ENCODE results near the gene DNAJA3.

DNAJA3 gene

GRCh38 chr16:4474192-4474961 lies 48.7 kb downstream of the DNAJA3 start, which contains the start of gene NMRAL1:
Gene NMRAL1 (minus strand): TSS chr16:4474625. CDS start chr16:4474132, 493 bp downstream.
- H3K27me3 ChIP-seq (replicated peaks; ENCODE audit: insufficient read depth, low read length): no peaks in the 10 kb centered on the region
- peak; percentile 69 for DNase-seq
- peaks cover 28% of the 10 kb centered on the region for H3K79me2 ChIP-seq (ENCODE audit: low read length)
- no peaks in the 10 kb centered on the region for H3K9me3 ChIP-seq (replicated peaks; ENCODE audit: insufficient read depth, low read length)
- no peaks in the 10 kb centered on the region for H3K36me3 ChIP-seq (replicated peaks; ENCODE audit: insufficient read depth, low read length)
- peaks cover 8% of the 10 kb centered on the region for H3F3A ChIP-seq (ENCODE audit: insufficient read depth, low read length)
- H3K9ac ChIP-seq (ENCODE audit: low read length): peak within 1 kb of the TSS; percentile 40; the same call in 1 of the 2 replicates
- peak within 1 kb of the TSS; percentile 74 for H2AFZ ChIP-seq (ENCODE audit: low read length)
- H4K20me1 ChIP-seq (ENCODE audit: insufficient read depth, low read length): no peaks in the 10 kb centered on the region
- H3K9me2 ChIP-seq (replicated peaks; ENCODE audit: insufficient read depth, low read length): no peaks in the 10 kb centered on the region
- H3K4me3 ChIP-seq (ENCODE audit: low read length): peak within 1 kb of the TSS; percentile 48
- peaks cover 4% of the 10 kb centered on the region; the same call in 1 of the 2 replicates for H3K4me1 ChIP-seq (ENCODE audit: low read length)
- H3K4me2 ChIP-seq (ENCODE audit: low read depth, low read length): peak within 1 kb of the TSS; percentile 57
- TF ChIP-seq, protein P1, sequence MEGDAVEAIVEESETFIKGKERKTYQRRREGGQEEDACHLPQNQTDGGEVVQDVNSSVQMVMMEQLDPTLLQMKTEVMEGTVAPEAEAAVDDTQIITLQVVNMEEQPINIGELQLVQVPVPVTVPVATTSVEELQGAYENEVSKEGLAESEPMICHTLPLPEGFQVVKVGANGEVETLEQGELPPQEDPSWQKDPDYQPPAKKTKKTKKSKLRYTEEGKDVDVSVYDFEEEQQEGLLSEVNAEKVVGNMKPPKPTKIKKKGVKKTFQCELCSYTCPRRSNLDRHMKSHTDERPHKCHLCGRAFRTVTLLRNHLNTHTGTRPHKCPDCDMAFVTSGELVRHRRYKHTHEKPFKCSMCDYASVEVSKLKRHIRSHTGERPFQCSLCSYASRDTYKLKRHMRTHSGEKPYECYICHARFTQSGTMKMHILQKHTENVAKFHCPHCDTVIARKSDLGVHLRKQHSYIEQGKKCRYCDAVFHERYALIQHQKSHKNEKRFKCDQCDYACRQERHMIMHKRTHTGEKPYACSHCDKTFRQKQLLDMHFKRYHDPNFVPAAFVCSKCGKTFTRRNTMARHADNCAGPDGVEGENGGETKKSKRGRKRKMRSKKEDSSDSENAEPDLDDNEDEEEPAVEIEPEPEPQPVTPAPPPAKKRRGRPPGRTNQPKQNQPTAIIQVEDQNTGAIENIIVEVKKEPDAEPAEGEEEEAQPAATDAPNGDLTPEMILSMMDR (IDR thresholded peaks at IDR 0.05; ENCODE audit: low read length): no peak
- H3K27ac ChIP-seq (ENCODE audit: low read length): no peak within 1 kb of the TSS

DNA sequence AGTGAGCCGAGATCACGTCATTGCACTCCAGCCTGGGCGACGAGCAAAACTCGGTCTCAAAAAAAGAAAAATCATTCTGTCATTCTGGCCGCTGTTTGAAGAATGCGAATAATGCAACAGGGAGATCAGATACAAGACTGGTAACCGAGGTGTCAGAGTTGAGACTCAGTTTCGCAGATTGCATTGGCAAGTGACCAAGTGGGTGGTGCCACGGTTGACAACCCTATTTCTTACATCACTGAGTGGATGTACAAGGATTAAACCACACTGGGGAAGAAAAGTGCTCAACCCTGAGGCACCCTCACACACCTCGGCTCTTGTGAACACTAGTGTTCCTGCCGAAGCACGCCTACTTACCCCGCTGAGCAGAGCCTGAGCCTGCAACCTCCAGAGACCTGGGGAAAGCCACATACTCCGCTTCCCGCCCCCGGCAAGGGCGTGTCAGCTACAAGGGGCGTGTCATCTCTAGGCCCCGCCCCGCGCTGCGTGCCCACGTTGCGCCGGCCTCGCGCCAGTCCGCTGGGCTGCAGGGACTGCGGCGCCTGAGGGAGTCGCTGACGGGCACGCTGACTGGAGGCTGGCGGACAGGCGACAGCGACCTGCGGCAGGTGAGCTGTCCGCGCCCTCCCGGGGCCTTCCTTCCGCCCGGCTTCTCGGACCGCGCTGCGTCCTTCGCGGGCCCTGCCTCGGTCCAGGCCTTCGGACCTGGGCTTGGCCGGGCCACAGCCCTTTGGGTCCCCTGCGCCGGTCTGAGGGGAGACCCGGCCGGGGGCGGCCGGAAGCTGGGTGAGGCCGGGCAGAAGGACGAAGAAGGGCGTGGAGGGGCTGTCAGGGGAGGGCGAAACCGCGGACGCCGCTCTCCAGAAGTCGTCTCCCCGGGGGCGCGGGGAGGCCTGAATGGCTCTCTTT lies 50.5 kb downstream of the DNAJA3 start, which contains the start of gene HMOX2:
Gene HMOX2, plus strand, starts transcription at position 519 of the 909 bp plus-strand sequence. CDS start 29,127 bp downstream, outside the sequence.
- peak within 1 kb of the TSS; percentile 74 for H3K9ac ChIP-seq (ENCODE audit: low read length)
- H3K79me2 ChIP-seq (ENCODE audit: low read length): peaks cover 38% of the 10 kb centered on the region
- H2AFZ ChIP-seq (ENCODE audit: low read length): peak within 1 kb of the TSS; percentile 59
- peak; percentile 95 for DNase-seq
- H3K9me3 ChIP-seq (replicated peaks; ENCODE audit: insufficient read depth, low read length): no peaks in the 10 kb centered on the region
- no peaks in the 10 kb centered on the region for H3K36me3 ChIP-seq (replicated peaks; ENCODE audit: insufficient read depth, low read length)
- TF ChIP-seq, protein P1 (IDR thresholded peaks at IDR 0.05; ENCODE audit: low read length): peak; percentile 54
- no peak for TF ChIP-seq EZH2phosphoT487 (IDR thresholded peaks at IDR 0.05; ENCODE audit: low read length)
- H3K4me2 ChIP-seq (ENCODE audit: low read depth, low read length): peak within 1 kb of the TSS; percentile 72
- H3K27ac ChIP-seq (ENCODE audit: low read length): peak within 1 kb of the TSS; percentile 35; the same call in 1 of the 2 replicates
- H3F3A ChIP-seq (ENCODE audit: insufficient read depth, low read length): peaks cover 8% of the 10 kb centered on the region
- H3K9me2 ChIP-seq (replicated peaks; ENCODE audit: insufficient read depth, low read length): no peaks in the 10 kb centered on the region
- no peaks in the 10 kb centered on the region for H3K27me3 ChIP-seq (replicated peaks; ENCODE audit: insufficient read depth, low read length)
- H3K4me3 ChIP-seq (ENCODE audit: low read length): peak within 1 kb of the TSS; percentile 86
- H4K20me1 ChIP-seq (ENCODE audit: insufficient read depth, low read length): no peaks in the 10 kb centered on the region
- peaks cover 4% of the 10 kb centered on the region; the same call in 1 of the 2 replicates for H3K4me1 ChIP-seq (ENCODE audit: low read length)

GRCh38 chr16:4477966-4478365 lies 52.3 kb downstream of the DNAJA3 start:
- no peak overlapping the region for H3K4me3 ChIP-seq (ENCODE audit: low read length)

More at GRCh38 chr16:4477966-4478365, 52.3 kb downstream of the DNAJA3 start:
- Histone ChIP-seq H3K4me1 (ENCODE audit: low read length) (peaks cover 4% of the 10 kb centered on the region; the same call in 1 of the 2 replicates), H4K20me1 (ENCODE audit: insufficient read depth, low read length) (no peaks in the 10 kb centered on the region), H3K9me2 (replicated peaks; ENCODE audit: insufficient read depth, low read length) (no peaks in the 10 kb centered on the region), H3F3A (ENCODE audit: insufficient read depth, low read length) (peaks cover 8% of the 10 kb centered on the region), H3K4me2 (ENCODE audit: low read depth, low read length) (no peak overlapping the region), H3K9me3 (replicated peaks; ENCODE audit: insufficient read depth, low read length) (no peaks in the 10 kb centered on the region), H2AFZ (ENCODE audit: low read length) (no peak overlapping the region), H3K27ac (ENCODE audit: low read length) (no peak overlapping the region), H3K9ac (ENCODE audit: low read length) (no peak overlapping the region), H3K27me3 (replicated peaks; ENCODE audit: insufficient read depth, low read length) (no peaks in the 10 kb centered on the region), H3K36me3 (replicated peaks; ENCODE audit: insufficient read depth, low read length) (no peaks in the 10 kb centered on the region), H3K79me2 (ENCODE audit: low read length) (peaks cover 56% of the 10 kb centered on the region)
- DNase-seq: no peak
- TF ChIP-seq EZH2phosphoT487 (IDR thresholded peaks at IDR 0.05; ENCODE audit: low read length) (no peak), EZH2 (optimal IDR thresholded peaks at IDR 0.05; ENCODE audit: low read depth, low read length) (no peak)
- TF ChIP-seq, protein P1 (IDR thresholded peaks at IDR 0.05; ENCODE audit: low read length): no peak

Data from MM.1S (cell line).